NCI-H146 treated with DMSO at 0.1 percent for 48 hours (cell line): ENCODE results near the gene RACGAP1.

Experiments used
- DNase-seq: peaks from one replicate; lab custom pipeline; 2025; ENCODE audit not compliant: unreplicated experiment; lab: John Stamatoyannopoulos, UW

RACGAP1 gene

DNA sequence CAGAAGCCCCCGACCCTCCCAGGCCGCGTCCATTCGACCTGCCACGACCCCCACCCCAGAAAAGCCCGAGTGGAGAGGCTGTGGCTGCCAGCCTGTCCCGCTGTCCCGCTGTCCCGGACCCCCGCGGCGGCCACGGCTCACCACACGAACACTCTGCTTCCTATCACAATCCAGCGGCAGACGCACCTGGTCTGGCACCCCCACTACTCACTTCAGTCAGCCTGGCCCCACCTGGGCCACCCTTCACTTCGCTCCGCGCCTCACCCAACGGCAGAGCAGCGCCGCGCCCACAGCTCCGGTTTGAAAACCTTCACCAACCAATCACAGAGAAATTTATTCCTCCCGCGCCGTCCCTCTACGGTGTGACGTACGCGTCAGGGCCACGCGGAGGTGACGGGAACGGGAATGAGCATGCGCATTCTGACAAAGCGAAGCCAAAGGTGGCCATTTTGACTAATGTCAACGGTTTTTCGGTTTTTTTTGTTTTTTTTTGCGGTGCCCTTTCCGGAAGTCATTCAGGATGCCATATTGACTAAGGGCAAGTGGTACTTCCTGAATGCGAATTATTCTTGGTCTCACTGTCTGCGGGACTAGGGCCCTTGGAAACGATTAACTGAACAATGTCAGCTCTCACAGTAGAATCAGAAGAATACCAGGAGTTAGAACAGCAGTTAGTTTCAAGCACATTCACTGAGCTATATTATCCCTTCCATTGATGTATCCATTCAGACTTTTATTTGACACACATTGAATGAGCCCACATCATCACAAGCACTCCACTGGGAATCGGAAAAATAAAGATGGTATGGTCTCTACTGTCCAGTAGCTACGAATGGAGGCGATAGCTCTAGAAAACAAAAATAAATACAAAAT lies at the start of gene RACGAP1:
Gene RACGAP1 (minus strand): TSS at position 308 of the 873 bp plus-strand sequence. CDS start 8,779 bp downstream, outside the sequence.
- DNase-seq, result peak; percentile 99

DNA sequence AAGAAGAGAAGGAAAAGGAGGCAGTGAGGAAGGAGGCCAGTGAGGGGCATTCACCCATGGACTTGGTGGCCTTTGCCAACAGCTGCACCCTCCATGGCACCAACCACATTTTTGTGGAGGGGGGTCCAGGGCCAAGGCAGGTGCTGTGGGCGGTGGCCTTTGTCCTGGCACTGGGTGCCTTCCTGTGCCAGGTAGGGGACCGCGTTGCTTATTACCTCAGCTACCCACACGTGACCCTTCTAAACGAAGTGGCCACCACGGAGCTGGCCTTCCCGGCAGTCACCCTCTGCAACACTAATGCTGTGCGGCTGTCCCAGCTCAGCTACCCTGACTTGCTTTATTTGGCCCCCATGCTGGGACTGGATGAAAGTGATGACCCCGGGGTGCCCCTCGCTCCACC lies 48.4 kb upstream of the RACGAP1 start:
- no peak for DNase-seq

DNA sequence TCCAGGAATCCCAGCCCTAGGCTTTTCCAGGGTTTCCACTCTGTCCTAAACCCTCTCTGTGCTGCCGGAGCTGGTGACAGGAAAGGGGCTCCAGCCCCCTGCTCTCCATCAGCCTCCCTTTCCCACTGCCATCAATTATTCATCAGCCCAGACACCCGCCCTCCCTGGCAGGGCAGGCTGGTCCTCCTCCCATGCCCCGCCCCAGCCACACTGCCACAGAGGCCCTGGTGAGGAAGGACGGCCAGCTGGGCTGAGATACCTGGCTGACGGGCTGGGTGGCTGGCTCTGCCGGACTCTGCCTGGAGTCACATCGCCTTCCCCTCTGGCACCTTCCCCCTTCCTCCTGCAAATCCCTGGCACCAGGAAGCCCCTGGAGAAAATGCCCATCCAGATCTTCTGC lies 47.9 kb upstream of the RACGAP1 start:
- no peak for DNase-seq

DNA sequence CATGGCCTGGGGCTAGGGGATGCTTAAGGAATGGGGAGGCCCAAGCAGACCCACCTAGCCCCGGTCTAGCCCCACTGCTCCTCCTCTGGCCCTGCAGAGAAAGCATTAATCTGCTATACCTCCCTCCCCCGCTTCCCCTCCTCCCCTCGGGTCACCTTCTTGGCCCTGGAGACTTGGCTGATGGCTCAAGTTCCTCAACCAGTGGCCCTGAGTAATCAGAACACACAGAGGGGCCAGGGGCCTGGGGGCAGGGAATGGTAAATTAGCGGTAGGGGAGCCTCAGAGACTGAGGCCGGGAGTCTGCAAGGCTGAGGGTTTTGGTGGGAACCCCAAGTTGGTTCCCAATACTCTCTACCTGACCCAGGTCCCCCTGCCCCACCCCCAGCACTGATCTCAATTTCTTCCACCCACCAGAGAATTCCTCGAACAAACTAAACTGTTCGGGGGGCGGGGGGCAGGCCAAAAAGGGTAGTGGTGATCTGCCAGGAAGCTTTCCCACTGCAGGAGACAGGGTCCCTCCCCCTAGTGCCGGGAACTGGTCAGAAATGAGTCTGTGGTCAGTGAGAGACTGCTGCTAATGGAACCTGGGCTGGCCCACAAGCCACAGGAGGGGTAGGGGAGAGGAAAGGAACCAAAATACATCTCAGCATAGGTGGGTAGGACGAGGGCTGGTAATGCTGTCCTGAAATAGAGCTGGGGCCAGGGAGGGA lies 47.1 kb upstream of the RACGAP1 start:
- no peak for DNase-seq

- DNase-seq, result peak; percentile 16
Measured at GRCh38 chr12:50070314-50071060, 45.2 kb upstream of the RACGAP1 start.

DNA sequence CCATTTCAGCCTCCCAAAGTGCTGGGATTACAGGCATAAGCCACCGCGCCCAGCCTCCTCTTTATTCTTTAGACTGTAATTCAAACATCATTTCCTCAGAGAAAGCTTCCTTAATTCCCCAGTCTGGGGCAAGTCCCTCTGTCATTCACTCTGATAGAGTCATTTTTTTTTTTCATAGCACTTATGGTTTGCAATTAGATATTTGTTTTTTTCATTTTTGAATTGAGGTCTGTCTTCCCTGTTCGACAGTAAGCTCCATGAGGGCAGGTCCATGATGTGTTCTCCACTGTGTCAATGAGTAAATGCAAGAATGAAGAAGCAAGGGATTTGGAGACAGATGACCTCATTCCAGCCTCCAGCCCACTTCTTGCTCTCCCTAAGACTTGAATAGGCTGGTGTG lies 44.2 kb upstream of the RACGAP1 start:
- DNase-seq, result no peak

DNA sequence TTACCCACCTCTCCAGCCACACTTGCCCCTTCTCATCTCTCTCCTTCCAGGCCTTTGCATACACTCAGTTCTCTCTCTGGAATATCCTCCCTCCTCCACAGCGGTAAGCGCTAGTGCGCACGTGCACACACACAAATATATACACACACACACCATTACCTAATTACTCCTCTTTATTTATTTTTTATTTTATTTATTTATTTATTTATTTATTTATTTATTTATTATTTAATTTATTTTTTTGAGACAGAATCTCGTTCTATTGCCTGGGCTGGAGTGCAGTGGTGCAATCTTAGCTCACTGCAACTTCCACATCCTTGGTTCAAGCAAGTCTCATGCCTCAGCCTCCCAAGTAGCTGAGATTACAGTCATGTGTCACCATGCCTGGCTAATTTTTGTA lies 43.8 kb upstream of the RACGAP1 start:
- no peak for DNase-seq

DNA sequence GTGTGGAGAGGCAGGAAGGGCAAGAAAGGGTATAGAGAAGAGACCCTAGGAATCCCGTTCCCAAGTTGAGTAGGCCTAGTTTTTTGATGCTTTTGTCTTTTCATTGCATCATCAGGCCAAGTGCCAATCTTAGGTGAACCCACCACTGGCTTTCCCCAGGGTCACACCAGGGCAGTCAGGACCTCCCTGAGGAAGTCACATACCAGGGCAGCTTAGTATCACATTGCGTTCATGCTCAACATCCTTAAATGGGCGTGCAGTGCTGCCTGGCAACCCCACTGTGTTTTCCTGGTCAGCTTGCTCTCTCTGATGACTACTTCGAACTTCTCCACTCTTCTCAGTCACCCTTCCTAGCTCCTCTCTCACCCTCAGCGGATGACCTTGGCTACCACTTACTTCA lies 41.1 kb upstream of the RACGAP1 start:
- DNase-seq, result no peak

GRCh38 chr12:50065726-50066310 lies 40.5 kb upstream of the RACGAP1 start:
- DNase-seq, result no peak

GRCh38 chr12:50062728-50063460 lies 37.6 kb upstream of the RACGAP1 start:
- DNase-seq, result no peak

DNA sequence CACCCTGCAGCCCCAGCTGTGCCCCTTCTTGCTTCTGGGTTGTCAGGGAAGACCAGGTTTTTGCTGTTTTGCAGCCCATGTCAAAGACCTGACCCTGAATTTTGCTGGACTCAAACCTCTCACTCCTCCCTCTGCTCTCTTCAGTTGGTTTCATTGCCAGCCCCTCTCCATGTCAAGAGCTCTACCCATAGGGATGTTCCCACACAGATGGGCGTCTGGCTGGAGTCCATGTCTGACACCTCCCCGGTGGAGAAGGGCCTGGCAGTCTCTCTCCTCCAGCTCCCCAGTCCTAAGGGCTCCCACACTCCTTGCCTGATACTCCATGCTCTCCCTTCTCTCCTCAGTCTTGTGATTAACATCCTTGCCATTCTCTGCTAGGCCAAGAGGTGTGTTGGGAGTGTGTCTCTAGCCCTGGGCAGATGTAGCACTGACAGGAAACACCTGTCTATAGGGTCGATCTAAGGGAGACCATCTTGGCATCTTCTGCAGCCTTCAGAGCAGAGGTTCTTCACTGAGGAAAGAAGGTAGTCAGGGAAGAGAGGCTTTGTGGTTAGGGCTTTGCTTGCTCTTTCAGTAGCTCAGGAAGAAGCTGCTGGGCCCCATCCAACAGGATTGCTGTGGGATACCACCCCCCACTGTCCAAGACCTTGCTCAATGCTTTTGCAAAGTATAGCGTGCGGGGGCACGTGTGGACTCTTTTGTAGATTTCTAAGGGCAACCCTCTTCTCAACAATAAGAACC lies 36.8 kb upstream of the RACGAP1 start:
- no peak for DNase-seq

- DNase-seq, result no peak
Measured at GRCh38 chr12:50061171-50061570, 35.9 kb upstream of the RACGAP1 start.

GRCh38 chr12:50060120-50060468 lies 34.8 kb upstream of the RACGAP1 start:
- no peak for DNase-seq

DNA sequence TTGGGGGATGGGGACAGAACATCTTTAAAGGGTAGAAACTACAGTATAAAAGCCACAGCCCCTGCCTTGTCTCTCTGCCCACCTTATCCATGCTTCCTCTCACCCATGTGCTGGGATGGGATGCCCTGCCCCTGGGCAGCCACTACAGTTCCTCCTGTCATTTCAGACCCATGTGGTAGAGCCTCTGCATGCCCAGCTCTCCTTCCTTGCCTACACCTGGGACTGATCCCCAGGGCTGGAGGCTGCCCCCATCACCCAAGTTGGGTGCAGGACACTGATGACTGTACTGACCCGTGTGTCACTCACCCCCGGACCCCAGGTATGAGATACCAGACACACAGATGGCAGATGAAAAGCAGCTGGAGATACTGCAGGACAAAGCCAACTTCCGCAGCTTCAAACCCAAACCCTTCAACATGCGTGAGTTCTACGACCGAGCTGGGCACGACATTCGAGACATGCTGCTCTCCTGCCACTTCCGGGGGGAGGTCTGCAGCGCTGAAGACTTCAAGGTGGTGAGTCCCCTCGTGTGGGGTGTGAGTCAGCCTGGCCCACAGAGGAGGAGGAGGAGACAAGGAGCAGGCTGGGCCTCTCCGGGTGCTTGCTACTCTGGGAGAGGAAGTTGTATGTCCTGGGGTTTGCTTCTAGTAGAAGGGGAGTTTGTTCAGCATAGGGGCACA lies 34.3 kb upstream of the RACGAP1 start:
- no peak for DNase-seq

DNA sequence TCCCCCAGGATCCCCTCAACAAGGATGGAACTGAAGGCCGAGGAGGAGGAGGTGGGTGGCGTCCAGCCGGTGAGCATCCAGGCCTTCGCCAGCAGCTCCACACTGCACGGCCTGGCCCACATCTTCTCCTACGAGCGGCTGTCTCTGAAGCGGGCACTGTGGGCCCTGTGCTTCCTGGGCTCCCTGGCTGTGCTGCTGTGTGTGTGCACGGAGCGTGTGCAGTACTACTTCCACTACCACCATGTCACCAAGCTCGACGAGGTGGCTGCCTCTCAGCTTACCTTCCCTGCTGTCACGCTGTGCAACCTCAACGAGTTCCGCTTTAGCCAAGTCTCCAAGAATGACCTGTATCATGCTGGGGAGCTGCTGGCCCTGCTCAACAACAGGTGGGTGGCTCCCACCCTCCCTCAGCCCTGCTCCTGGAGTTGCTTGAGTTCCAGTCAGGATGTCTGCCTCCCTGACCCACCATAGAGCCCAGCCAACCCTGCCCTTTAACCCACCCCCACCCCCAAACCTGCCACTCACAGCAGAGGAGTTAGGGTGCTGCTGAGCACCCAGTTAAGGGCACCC lies 33.5 kb upstream of the RACGAP1 start:
- DNase-seq, result no peak

- no peak for DNase-seq
Measured at GRCh38 chr12:50057896-50058670, 32.8 kb upstream of the RACGAP1 start.

- peak; percentile 73 for DNase-seq
Measured at GRCh38 chr12:50057000-50057841, 31.9 kb upstream of the RACGAP1 start, which contains the start of gene ASIC1. Gene ASIC1 (plus strand): TSS chr12:50057596. CDS start chr12:50058767, 1,171 bp downstream.
